ENCODE results near the gene FBXO47.

DNA sequence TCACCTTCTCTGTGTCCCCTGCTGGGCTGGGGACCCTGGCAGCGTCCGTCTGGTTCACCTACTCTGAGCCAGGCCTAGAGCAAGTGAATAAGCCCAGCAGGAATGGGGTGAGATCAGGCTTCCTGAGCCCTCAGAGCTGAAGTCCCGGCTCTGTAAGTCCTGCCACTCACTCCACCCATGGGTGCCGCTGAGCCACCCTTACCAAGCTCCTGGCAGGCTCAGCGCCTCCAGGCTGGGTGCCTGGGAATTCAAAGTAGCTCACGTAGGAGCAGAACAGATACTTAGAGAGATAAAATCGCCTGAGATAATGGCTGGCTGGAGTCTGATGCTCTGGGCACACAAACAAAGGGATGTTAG is 51.6 kb downstream of the FBXO47 start:
- no peak for TF ChIP-seq CTCF (IDR thresholded peaks at IDR 0.05)
- no peak for TF ChIP-seq POLR2AphosphoS5 (IDR thresholded peaks at IDR 0.05; ENCODE audit: insufficient read depth in 1 of 2, low read depth in 1 of 2)
